OCI-LY3 (cell line): ENCODE measurements around the gene RNF183.

Experiments used
- H2AFZ ChIP-seq: fragments of 200-600, 300-600 bp; shearing (Covaris generic); 2 replicates; pipeline ENCODE4 v1.6.0; 2014; ENCODE audit warnings: antibody characterized with exemption, low read depth, low read length
- H3K27ac ChIP-seq: fragments of 200-600, 300-600 bp; sonication (generic); 2 replicates; pipeline ENCODE4 v1.5.1; 2014; ENCODE audit warnings: mild to moderate bottlenecking, low read length, moderate library complexity, mixed read lengths
- H3K27me3 ChIP-seq: fragments of 200-600, 300-600 bp; sonication (generic); 2 replicates; pipeline ENCODE4 v1.6.1; 2014; ENCODE audit warnings: low read depth, low read length, mixed read lengths
- H3K36me3 ChIP-seq: fragments of 200-600, 300-600 bp; sonication (generic); replicated peaks from 2 replicates; pipeline ENCODE3; 2014; ENCODE audit warnings: low read depth, low read length, mixed read lengths
- H3K4me1 ChIP-seq: fragments of 300-600, 200-600 bp; sonication (generic); 2 replicates; pipeline ENCODE4 v1.6.1; 2014; ENCODE audit warnings: low read length, mixed read lengths
- H3K4me2 ChIP-seq: fragments of 200-600, 300-600 bp; sonication (generic); 2 replicates; pipeline ENCODE4 v1.6.1; 2014; ENCODE audit warnings: low read length, mixed read lengths
- H3K4me3 ChIP-seq: fragments of 300-600, 200-600 bp; sonication (generic); 2 replicates; pipeline ENCODE4 v1.5.1; 2014; ENCODE audit warnings: antibody characterized with exemption, mild to moderate bottlenecking, low read length, moderate library complexity
- H3K79me2 ChIP-seq: fragments of 300-600, 200-600 bp; shearing (Covaris generic); 2 replicates; pipeline ENCODE4 v1.6.1; 2014; ENCODE audit warnings: mild to moderate bottlenecking, low read length, mixed read lengths
- H3K9ac ChIP-seq: fragments of 300-600, 200-600 bp; shearing (Covaris generic); 2 replicates; pipeline ENCODE4 v1.6.0; 2014; ENCODE audit warnings: mild to moderate bottlenecking, low read length, moderate library complexity
- H3K9me3 ChIP-seq: fragments of 200-600, 300-600 bp; shearing (Covaris generic); 2 replicates; pipeline ENCODE4 v1.6.1; 2014; ENCODE audit warnings: low read length, mixed read lengths; ENCODE audit not compliant: insufficient read depth
- H4K20me1 ChIP-seq: fragments of 200-600, 300-600 bp; sonication (generic); 2 replicates; pipeline ENCODE4 v1.6.1; 2016; ENCODE audit warnings: low read length, mixed read lengths; ENCODE audit not compliant: insufficient read depth
- EZH2phosphoT487 ChIP-seq: fragments of 200-600 bp; shearing (Covaris generic); IDR thresholded peaks from 2 replicates; pipeline ENCODE4 v1.6.1; 2018; ENCODE audit warnings: antibody characterized with exemption, mixed run types, low read depth
- TF ChIP-seq, protein P1 (sequence below): fragments of 200-600, 300-600 bp; sonication (generic); IDR thresholded peaks from 2 replicates; pipeline ENCODE4 v1.5.1; 2014; ENCODE audit warnings: antibody characterized with exemption, low read length, low read depth

RNF183 gene

GRCh38 chr9:113326230-113326629, 23.1 kb upstream of the RNF183 start:
- no peak overlapping the region for H3K27ac ChIP-seq
- TF ChIP-seq, protein P1, sequence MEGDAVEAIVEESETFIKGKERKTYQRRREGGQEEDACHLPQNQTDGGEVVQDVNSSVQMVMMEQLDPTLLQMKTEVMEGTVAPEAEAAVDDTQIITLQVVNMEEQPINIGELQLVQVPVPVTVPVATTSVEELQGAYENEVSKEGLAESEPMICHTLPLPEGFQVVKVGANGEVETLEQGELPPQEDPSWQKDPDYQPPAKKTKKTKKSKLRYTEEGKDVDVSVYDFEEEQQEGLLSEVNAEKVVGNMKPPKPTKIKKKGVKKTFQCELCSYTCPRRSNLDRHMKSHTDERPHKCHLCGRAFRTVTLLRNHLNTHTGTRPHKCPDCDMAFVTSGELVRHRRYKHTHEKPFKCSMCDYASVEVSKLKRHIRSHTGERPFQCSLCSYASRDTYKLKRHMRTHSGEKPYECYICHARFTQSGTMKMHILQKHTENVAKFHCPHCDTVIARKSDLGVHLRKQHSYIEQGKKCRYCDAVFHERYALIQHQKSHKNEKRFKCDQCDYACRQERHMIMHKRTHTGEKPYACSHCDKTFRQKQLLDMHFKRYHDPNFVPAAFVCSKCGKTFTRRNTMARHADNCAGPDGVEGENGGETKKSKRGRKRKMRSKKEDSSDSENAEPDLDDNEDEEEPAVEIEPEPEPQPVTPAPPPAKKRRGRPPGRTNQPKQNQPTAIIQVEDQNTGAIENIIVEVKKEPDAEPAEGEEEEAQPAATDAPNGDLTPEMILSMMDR = no peak
- no peak for TF ChIP-seq EZH2phosphoT487
- H3K4me3 ChIP-seq = no peak overlapping the region
- no peaks in the 10 kb centered on the region for H3K36me3 ChIP-seq
- no peaks in the 10 kb centered on the region for H3K4me1 ChIP-seq
- H3K4me2 ChIP-seq = no peak overlapping the region
- H3K9ac ChIP-seq = no peak overlapping the region
- no peaks in the 10 kb centered on the region for H3K79me2 ChIP-seq
- 0 out of 2 replicates have a peak, but pooled peaks cover 4% of the 10 kb centered on the region for H3K27me3 ChIP-seq
- H3K9me3 ChIP-seq = no peaks in the 10 kb centered on the region
- no peak overlapping the region for H2AFZ ChIP-seq
- H4K20me1 ChIP-seq = no peaks in the 10 kb centered on the region

DNA sequence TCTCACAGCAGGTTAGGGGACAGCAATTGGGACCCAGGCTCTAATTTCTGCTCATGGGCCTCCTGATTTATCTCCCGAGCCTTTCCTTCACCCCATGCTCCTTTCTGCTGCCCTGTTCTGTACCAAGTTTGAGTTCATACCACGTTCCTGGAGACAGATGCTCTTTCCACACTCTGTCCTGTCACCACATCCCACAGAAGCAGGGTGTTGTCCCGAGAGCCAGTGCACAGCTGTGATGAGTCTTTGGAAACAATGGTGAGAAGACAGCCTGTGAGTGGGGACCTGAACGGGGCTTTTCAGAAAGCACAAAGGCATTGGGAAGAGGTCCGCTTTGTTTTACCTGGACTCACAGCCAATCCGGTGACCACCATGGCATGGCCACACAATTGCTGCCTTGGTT, 19.5 kb upstream of the RNF183 start:
- Histone ChIP-seq H3K36me3 (no peaks in the 10 kb centered on the region), H3K4me1 (no peaks in the 10 kb centered on the region), H3K27ac (no peak overlapping the region), H3K9me3 (no peaks in the 10 kb centered on the region), H3K4me2 (no peak overlapping the region), H3K27me3 (peaks cover 4% of the 10 kb centered on the region), H3K4me3 (no peak overlapping the region), H2AFZ (no peak overlapping the region), H3K9ac (no peak overlapping the region), H4K20me1 (no peaks in the 10 kb centered on the region), H3K79me2 (no peaks in the 10 kb centered on the region)
- TF ChIP-seq EZH2phosphoT487 = no peak
- TF ChIP-seq, protein P1 = no peak

GRCh38 chr9:113320051-113320450, 16.9 kb upstream of the RNF183 start:
- no peaks in the 10 kb centered on the region for H3K4me1 ChIP-seq
- H3K27ac ChIP-seq = no peak overlapping the region
- H3K9ac ChIP-seq = no peak overlapping the region
- H4K20me1 ChIP-seq = no peaks in the 10 kb centered on the region
- peaks cover 8% of the 10 kb centered on the region for H3K27me3 ChIP-seq
- no peak overlapping the region for H3K4me2 ChIP-seq
- no peaks in the 10 kb centered on the region for H3K9me3 ChIP-seq
- no peaks in the 10 kb centered on the region for H3K79me2 ChIP-seq
- no peak overlapping the region for H3K4me3 ChIP-seq
- H3K36me3 ChIP-seq = no peaks in the 10 kb centered on the region
- TF ChIP-seq, protein P1 = no peak
- TF ChIP-seq EZH2phosphoT487 = no peak
- H2AFZ ChIP-seq = no peak overlapping the region

DNA sequence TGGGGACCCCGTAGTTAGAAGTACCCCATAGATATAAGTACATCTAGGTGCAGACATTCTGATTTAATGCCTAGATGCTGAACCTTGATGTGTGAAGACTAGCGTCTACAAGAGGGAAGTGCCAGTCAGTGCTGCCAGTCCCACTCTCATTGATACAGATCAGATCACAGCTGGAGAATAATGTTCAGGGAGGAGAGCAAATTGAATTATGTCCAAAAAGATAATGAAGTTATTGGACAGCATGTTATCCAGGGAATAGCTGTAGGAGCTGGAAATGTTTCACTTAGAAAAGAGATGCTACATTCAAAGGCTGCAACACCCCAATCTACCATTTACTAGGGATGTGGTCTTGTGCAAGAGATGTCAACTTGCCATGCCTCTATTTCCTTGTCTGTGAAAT, 15.9 kb upstream of the RNF183 start:
- Histone ChIP-seq H3K4me3 (no peak overlapping the region), H3K79me2 (no peaks in the 10 kb centered on the region), H2AFZ (no peak overlapping the region), H3K4me1 (no peaks in the 10 kb centered on the region), H3K9me3 (no peaks in the 10 kb centered on the region), H3K27ac (no peak overlapping the region), H3K9ac (no peak overlapping the region), H4K20me1 (no peaks in the 10 kb centered on the region), H3K4me2 (no peak overlapping the region), H3K36me3 (no peaks in the 10 kb centered on the region), H3K27me3 (peaks cover 11% of the 10 kb centered on the region)
- TF ChIP-seq, protein P1 = no peak
- no peak for TF ChIP-seq EZH2phosphoT487
